ENCODE results near the gene POP4. TPM values are rescaled to one million over a fixed set of nuclear protein-coding genes. Genes with fewer than 3 reads are reported as not detected.

Gene POP4
- total RNA-seq, 4 donors from 2014 or later, result 59.9 to 64.5 (median 61.3) TPM

GRCh38 chr19:29587518-29587986, 18.5 kb upstream of the POP4 start:
- no peak for ATAC-seq
- peaks cover 0 to 15% (median 7%) of the 10 kb centered on the region in 3 donors for H3K27me3 ChIP-seq
- H3K36me3 ChIP-seq, result no peaks in the 10 kb centered on the region
- DNase-seq, result no peak
- H3K4me1 ChIP-seq, result no peaks in the 10 kb centered on the region
- no peak for TF ChIP-seq POLR2A (IDR thresholded peaks at IDR 0.05)
- TF ChIP-seq, protein P1, sequence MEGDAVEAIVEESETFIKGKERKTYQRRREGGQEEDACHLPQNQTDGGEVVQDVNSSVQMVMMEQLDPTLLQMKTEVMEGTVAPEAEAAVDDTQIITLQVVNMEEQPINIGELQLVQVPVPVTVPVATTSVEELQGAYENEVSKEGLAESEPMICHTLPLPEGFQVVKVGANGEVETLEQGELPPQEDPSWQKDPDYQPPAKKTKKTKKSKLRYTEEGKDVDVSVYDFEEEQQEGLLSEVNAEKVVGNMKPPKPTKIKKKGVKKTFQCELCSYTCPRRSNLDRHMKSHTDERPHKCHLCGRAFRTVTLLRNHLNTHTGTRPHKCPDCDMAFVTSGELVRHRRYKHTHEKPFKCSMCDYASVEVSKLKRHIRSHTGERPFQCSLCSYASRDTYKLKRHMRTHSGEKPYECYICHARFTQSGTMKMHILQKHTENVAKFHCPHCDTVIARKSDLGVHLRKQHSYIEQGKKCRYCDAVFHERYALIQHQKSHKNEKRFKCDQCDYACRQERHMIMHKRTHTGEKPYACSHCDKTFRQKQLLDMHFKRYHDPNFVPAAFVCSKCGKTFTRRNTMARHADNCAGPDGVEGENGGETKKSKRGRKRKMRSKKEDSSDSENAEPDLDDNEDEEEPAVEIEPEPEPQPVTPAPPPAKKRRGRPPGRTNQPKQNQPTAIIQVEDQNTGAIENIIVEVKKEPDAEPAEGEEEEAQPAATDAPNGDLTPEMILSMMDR (IDR thresholded peaks at IDR 0.05 in 4 of 5, conservative IDR thresholded peaks at IDR 0.05 in 1 of 5), result no peak
- intact Hi-C loops (cut with DNase I; ENCODE audit: low total_unique reads), result no loop called here
- H3K27ac ChIP-seq, result no peak overlapping the region
- in situ Hi-C loops (cut with MboI; ENCODE audit: low sequenced_read_pairs in 4 of 4), result no loop called here
- H3K4me3 ChIP-seq, result no peak overlapping the region
- no peaks in the 10 kb centered on the region for H3K9me3 ChIP-seq

- Histone ChIP-seq H3K27me3 (peaks cover 0 to 15% (median 7%) of the 10 kb centered on the region in 3 donors), H3K36me3 (no peaks in the 10 kb centered on the region), H3K4me1 (no peaks in the 10 kb centered on the region), H3K4me3 (no peak overlapping the region), H3K9me3 (no peaks in the 10 kb centered on the region), H3K27ac (no peak overlapping the region)
- in situ Hi-C loops (cut with MboI; ENCODE audit: low sequenced_read_pairs in 4 of 4), result no loop called here
- DNase-seq (no peak), ATAC-seq (no peak)
- no peak for TF ChIP-seq POLR2A (IDR thresholded peaks at IDR 0.05)
- TF ChIP-seq, protein P1 (IDR thresholded peaks at IDR 0.05 in 4 of 5, conservative IDR thresholded peaks at IDR 0.05 in 1 of 5), result no peak
- intact Hi-C loops (cut with DNase I; ENCODE audit: low total_unique reads), result no loop called here
These were observed 18.0 kb upstream of the POP4 start for GRCh38 chr19:29588095-29588494.

GRCh38 chr19:29590278-29590677, 15.8 kb upstream of the POP4 start:
- Histone ChIP-seq H3K27me3 (peaks cover 9 to 15% (median 13%) of the 10 kb centered on the region in 3 donors), H3K27ac (no peak overlapping the region), H3K4me3 (no peak overlapping the region), H3K9me3 (no peaks in the 10 kb centered on the region), H3K36me3 (no peaks in the 10 kb centered on the region), H3K4me1 (no peaks in the 10 kb centered on the region)
- intact Hi-C loops (cut with DNase I; ENCODE audit: low total_unique reads) (no loop called here), in situ Hi-C loops (cut with MboI; ENCODE audit: low sequenced_read_pairs in 4 of 4) (no loop called here)
- no peak for DNase-seq
- ATAC-seq, result no peak
- TF ChIP-seq, protein P1 (IDR thresholded peaks at IDR 0.05 in 4 of 5, conservative IDR thresholded peaks at IDR 0.05 in 1 of 5), result no peak
- TF ChIP-seq POLR2A (IDR thresholded peaks at IDR 0.05), result no peak

GRCh38 chr19:29591670-29592069, 14.4 kb upstream of the POP4 start:
- DNase-seq (no peak), ATAC-seq (no peak)
- TF ChIP-seq POLR2A (IDR thresholded peaks at IDR 0.05), result no peak
- TF ChIP-seq, protein P1 (IDR thresholded peaks at IDR 0.05 in 4 of 5, conservative IDR thresholded peaks at IDR 0.05 in 1 of 5), result no peak
- in situ Hi-C loops (cut with MboI; ENCODE audit: low sequenced_read_pairs in 4 of 4), result no loop called here
- H3K9me3 ChIP-seq, result no peaks in the 10 kb centered on the region
- no peaks in the 10 kb centered on the region for H3K36me3 ChIP-seq
- no peak overlapping the region for H3K4me3 ChIP-seq
- peaks cover 10 to 22% (median 21%) of the 10 kb centered on the region in 3 donors for H3K27me3 ChIP-seq
- H3K27ac ChIP-seq, result no peak overlapping the region
- H3K4me1 ChIP-seq, result no peaks in the 10 kb centered on the region
- intact Hi-C loops (cut with DNase I; ENCODE audit: low total_unique reads), result no loop called here

GRCh38 chr19:29593869-29594268, 12.2 kb upstream of the POP4 start:
- Histone ChIP-seq H3K4me3 (no peak overlapping the region), H3K27me3 (peaks cover 7 to 21% (median 18%) of the 10 kb centered on the region in 3 donors), H3K27ac (no peak overlapping the region), H3K36me3 (no peaks in the 10 kb centered on the region), H3K9me3 (no peaks in the 10 kb centered on the region), H3K4me1 (no peaks in the 10 kb centered on the region)
- ATAC-seq (no peak), DNase-seq (no peak)
- intact Hi-C loops (cut with DNase I; ENCODE audit: low total_unique reads) (no loop called here), in situ Hi-C loops (cut with MboI; ENCODE audit: low sequenced_read_pairs in 4 of 4) (no loop called here)
- TF ChIP-seq, protein P1 (IDR thresholded peaks at IDR 0.05 in 4 of 5, conservative IDR thresholded peaks at IDR 0.05 in 1 of 5), result no peak
